Brain pericyte (primary cell): ENCODE measurements around the gene EXOC3L4.
"Not testable (repeated sequence)": the region's sequence is repeated elsewhere in the genome, so short reads cannot be mapped to it uniquely, and the experiment has no call there.

Source experiments
- DNase-seq: peaks from one replicate; pipeline ENCODE4 v3.0.0-alpha.2; 2012; ENCODE audit warnings: low read depth, low spot score

Gene EXOC3L4

DNA sequence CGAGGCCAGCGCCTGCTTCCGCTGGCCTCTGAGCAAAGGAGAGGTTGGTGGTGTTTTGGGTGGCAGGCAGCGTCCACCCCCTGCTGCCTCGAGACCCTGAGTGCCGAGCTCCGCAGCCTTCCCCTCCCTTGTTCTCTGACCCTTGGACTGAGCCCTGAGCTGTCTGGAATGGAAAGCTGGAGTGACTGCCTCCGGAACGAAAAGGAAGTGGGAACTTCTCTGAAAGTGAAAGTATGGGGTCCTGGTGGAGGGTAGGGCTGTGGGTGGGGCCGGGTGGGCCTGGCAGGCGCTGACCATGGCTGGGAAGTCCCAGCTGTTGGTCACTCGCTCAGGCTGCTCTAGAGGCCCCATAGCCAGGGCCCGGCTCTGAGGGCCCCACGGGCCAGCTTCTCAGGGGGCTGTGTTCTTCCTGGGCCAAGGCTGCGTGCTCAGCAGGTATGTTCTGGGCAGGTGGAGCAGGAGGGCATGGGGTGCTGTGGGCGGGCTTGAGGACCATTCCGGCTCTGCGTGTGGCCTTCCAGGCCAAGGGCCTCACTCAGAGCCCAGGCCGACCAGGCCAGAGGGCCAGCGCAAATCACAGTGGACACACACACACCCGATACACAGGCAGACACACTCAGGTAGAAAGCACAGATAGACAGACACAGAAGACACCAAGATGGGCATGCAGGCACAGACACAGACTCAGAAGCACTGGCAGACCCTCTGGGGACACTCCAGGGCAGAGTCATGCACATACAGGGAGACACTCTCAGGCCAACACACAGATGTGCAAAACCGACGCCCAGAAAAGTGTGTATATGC lies at the start of gene EXOC3L4:
Gene EXOC3L4 (plus strand): TSS at position 320 of the 804 bp plus-strand sequence. CDS start 5,495 bp downstream, outside the sequence.
- no peak for DNase-seq

DNA sequence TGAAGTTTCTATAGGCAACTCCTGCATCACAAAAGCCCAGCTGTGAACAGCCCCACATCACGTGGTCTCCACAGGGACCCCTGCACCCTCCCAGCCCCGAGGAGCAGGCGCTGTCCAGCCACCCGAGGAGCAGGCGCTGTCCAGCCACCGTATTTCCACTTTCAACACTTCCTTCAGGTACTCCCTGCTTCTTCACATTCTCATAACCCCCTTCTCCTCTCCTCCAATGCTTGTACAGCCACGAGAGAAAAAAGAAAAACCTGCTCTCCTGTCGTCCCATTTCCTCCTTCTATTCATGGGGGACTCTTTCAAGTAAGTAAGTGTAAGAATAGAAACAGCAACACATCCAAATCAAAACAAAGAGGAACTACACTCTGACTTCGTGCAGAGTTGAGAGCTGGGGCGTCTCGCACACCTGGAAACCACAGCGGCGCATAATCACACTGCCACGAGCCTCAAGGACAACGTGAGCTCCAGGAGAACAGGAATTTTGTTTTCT lies 49.1 kb upstream of the EXOC3L4 start:
- DNase-seq: no peak

DNA sequence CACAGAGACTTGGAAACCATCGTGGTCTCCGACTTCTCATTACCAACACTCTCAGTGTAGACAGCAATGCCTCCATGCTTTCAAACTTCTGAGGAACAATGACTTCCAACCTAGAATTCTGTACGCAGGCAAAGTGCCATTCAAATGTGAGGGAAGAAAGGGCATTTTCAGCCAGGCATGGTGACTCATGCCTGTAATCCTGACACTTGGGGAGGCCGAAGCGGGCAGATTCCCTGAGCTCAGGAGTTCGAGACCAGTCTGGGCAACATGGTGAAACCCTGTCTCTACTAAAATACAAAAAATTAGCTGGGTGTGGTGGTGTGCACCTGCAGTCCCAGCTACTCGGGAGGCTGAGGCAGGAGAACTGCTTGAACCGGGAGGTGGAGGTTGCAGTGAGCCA lies 47.1 kb upstream of the EXOC3L4 start:
- DNase-seq: not testable (repeated sequence)

DNA sequence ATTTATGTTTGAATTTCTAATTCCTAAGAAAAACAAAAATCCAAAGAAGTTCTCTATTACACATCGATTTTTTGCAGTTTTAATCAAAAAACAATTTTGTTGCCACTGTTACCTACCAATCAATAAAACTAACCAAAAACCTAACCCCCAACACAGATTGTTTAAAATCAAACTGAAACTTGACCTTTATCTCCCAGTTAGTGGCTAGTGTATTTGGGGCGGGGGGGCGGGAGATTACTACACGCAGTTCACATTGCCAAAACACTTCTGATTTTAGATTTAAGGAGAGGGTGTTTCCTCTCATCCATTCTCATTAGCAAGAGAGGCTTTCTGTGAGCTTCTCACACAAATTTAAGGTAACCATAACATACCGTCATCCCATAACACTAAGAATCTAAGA lies 43.6 kb upstream of the EXOC3L4 start:
- DNase-seq: no peak

DNA sequence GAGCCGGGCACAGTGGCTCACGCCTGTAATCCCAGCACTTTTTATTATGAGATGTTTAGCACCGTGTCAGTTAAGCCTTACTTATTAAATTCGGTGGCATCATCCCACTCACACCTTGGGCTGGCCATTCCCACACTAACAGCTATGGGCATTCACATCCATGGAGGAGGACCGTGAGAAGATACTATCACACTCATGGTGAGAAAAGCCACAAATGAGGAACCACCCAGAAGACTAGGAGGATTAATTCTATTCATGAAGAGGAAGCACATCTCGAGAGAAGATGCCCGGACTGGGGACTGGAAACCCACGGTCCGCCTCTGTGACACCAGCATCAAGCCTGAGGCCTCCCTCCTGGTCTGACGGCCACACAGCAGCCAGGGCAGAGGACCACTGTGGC lies 42.1 kb upstream of the EXOC3L4 start:
- no peak for DNase-seq

DNA sequence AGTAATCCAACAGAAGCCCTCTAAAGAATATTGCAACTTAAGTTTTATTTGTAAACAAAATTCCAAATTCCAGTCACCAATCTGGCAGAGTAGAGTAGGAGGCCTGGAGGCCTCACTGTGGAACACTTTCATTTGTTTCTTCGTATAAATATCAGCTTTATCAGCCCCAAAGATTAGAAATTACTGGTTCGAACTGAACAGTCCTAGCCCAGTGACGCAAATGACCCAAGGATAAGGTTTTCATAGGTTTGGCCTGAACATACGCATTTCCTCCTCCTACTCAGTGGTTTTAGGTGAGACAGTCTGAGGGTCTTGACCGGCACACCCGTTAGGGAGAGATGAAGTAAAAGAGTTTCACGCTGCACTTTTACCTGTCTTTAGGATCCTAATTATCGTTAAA lies 38.8 kb upstream of the EXOC3L4 start:
- no peak for DNase-seq

DNA sequence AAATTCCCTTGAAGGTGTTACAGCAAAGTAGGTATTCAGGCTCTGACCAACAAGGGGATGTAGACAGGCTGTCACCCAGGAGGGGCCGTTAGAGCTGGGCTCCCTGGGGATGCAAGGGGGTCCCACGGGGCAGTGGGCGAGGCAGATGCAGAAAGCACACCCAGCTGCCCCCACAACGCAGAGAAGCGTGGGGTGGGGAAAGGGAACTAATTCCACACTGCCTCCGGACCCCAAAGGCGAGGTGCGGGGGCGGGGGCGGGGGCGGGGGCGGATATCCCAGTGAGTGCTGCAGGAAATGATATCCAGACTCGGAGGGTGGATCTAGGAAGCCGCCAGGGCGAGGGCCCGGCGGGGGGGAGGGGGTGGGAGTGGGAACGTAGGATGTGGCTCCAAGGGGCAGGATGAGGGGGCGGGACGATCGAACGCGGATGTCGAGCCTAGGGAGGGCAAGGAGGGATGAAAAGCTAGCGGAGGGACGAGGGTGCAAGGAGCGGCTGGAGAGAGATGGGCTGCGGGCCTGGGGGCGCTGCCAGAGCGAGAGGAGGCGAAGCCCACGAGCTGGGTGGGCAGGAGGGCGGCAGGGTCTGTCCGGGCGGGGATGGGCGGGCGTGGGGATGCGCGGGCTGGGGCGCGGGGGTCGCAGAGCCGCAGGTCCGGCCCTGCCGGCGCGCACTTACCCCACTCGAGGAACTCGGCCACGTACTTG lies 38.0 kb upstream of the EXOC3L4 start:
- no peak for DNase-seq

DNA sequence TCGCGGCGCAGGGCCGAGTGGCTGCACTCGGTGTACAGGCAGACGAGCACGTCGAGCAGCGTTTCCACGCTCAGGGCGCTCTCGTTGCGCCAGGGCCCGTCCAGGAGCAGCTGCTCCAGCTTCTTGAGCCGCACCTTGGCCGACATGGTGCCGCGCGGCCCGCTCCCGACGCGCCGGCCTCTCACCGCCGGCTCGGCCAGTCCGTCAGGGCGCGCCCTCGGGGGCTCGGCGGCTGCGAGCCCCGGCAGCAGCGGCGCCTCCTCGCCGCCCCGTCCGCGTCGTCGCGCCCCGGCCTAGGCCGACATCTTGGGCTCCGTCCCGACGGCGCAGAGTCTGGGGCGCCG lies 37.5 kb upstream of the EXOC3L4 start:
- DNase-seq: no peak

DNA sequence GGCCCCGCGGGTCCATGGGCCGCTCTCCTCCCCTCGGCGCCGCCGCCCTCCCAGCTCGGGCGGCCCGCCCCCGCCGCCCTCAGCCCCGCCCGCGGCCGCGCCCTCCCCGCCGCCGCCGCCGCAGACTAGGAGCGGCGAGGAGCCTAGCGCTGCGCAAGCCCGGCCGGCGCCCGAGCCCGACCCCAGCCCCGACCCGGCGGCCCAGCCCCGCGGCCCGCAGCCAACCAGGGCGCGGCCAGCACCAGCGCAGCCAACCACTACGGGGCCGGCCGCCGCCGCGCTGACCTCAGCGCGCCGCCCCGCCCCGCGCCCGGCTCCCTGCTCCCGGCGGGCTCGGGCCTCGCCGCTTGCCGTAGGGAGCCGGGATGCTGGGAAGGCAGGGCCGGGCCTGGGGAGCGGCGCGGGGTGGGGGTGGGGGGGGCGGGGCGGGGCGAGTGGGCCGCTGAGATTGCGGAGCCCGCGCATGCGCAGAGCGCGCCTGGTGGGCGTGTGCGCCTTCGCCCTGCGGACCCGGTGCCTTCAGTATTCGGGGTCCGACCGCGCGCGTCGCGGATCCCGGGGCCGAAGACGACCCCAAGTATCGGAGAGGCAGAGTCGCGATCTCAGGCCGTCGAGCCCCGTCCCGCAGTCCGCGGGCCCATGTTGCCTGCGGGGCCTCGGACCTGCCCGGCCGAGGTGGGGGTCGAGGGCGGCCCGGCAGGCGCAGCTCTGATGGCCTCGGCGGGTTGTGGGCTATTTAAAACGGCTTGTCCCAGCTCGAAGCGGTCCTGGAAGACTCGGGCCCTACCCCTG lies 37.0 kb upstream of the EXOC3L4 start, which contains the start of gene CDC42BPB:
Gene CDC42BPB (minus strand): TSS at position 178 of the 792 bp plus-strand sequence. CDS start 376 bp downstream, outside the sequence.
- DNase-seq: no peak

DNA sequence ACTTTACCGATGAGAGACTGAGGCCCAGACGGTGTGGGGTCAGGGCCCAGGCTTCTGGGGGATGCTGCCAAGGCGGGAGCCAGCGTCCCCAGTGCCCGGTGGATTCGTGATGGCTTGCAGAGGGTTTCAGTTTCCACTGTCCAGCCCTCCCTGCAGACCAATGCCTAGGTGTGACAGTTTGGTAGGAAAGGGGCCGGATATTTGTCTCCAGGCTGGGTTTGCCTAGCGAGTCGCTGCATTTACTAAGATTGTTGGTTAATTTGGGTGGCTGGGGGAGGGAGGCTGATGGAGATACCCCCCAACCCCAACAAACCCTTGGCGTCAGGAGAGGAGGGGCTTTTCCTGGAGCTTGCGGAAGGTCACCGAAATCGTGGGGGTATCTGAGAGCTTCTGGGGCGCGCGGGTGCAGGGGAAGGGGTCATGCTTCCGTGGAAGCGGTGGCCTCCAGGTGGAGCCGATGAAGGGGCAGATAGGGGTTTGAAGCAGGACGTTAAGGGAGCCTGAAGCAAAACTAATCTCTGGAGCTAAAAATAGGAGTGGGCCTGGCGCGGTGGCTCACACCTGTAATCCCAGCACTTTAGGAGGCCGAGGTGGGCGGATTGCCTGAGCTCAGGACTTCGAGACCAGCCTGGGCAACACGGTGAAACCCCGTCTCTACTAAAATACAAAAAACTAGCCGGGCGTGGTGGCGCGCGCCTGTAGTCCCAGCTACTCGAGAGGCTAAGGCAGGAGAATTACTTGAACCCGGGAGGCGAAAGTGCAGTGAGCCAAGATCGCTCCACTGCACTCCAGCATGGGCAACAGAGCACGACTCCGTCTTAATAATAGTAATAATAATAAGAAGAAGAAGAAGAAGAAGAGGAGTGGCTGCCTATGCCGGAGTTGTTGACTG lies 36.1 kb upstream of the EXOC3L4 start:
- no peak for DNase-seq

DNA sequence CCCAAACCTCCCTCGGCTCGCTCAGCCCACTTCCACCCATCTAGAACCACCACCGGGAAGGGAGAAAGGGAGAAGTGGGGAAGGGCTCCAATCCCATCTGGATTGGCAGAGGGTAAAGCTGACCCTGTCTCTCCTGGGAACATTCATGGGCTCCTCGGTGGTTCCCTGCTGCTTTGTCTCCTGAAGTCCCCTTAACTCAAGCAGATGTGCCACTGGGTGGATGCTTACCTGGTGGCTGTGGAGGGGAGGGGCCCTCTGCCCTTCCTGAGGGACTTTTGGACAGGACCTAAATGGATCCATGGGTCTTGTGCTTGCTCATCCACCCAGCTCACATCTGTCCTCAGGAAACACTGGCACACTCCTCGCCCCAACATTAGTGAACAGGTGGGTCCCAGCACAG lies 35.0 kb upstream of the EXOC3L4 start:
- no peak for DNase-seq

DNA sequence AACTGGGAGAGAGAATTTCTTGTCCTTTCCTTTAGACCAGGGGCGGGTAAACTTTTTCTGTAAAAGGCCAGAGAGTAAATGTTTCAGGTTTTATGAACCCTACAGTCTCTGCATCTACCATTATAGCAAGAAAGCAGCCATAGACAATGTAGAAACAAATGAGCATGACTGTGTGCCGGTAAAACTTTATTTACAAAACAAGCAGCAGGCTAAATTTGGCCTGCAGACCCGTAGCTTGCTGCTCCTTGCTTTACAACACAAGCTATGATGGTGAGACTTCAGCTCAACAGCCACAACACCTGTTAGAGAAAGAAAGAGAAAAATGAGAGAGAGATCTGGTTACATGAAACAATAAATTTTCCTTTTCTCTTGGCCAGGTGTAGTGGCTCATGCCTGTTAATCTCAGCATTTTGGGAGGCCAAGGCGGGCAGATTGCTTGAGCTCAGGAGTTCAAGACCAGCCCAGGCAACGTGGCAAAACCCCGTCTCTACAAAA lies 33.0 kb upstream of the EXOC3L4 start:
- no peak for DNase-seq

DNA sequence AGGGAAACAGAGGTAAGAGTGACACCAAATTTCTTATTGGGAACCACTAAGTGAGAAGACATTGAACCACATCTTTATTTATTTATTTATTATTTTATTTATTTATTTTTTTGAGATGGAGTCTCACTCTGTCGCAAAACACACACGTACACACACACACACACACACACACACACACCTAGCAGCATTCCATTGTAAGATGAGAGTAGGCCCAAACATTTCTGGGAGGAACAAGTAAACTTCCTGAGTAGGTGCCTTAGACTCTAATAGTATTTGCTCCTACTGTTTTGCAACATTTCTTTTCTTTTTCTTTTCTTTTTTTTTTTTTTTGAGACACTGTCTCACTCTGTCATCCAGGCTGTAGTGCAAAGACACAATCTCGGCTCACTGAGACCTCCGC lies 30.1 kb upstream of the EXOC3L4 start:
- no peak for DNase-seq

DNA sequence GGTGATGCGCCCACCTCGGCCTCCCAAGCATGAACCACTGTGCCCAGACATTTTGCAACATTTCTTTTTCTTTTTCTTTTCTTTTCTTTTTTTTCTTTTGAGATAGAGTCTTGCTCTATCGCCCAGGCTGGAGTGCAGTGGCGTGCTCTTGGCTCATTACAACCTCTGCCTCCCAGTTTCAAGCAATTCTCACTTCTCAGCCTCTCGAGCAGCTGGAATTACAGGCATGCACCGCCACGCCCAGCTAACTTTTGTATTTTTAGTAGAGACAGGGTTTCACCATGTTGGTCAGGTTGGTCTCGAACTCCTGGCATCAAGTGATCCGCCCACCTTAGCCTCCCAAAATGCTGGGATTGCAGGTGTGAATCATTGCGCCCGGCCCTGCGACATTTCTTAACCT lies 29.5 kb upstream of the EXOC3L4 start:
- no peak for DNase-seq

DNA sequence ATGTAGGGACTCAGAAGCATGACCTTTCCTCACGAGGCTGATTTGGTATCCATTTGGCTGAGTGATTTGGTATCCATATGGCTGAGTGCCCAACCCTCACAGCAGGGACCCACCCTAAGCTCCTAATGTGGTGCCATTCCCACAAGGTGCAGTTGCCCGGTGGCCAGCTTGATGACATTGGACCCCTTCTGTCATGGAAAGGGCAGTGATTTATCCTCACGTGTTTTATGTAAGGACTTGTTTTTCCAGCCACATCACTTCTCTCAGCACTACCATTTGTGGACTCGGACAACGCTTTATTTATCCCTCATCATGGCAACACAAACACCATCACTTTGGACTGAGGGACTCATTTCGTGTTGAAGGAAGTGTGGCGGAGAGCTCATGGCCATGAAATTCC lies 28.7 kb upstream of the EXOC3L4 start:
- no peak for DNase-seq

DNA sequence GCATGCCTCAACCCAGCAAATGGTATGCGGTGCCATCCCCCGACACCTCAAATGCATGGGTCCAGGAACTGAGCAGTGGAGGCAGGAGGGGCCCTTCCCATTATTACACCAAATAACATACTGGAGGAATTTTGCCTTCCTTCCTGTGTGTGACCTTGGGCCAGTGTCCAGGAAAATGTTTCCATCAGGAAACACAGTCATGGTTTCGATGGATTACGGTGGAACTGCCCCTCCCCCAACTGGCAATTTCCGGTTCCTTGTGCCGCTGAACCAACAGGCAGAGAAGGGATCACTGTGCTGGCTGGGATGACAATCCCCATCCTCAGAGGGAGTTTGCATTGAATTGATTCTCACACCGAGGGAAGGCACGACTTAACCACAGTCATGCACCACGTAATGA lies 28.1 kb upstream of the EXOC3L4 start:
- DNase-seq: no peak

DNA sequence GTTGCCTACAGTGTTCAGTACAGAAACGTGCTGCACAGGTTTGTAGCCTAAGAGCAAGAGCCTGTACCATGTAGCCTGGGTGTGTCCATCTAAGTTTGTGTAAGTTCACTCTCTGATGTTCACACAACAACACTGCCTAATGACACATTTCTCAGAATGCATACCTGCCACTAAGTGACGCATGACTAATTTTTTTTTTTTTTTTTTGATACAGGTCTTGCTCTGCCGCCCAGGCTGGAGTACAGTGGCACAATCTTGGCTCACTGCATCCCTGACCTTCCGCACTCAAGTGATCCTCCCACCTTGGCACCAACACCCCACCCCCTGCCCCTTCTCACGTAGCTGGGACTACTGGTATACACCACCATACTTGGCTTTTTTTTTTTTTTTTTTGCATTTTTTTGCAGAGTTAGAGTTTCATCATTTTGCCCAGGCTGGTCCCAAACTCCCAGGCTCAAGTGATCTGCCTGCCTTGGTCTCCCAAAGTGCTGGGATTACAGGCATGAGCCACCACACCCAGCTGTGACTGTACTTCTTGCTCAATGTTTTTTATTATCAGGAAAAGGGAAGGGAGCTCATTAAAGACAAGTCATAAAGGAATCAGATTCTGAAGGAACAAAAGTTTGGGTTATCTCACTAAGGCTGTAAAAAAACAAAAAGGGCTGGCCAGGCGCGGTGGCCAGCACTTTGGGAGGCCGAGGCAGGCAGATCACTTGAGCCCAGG lies 27.1 kb upstream of the EXOC3L4 start:
- DNase-seq: no peak

DNA sequence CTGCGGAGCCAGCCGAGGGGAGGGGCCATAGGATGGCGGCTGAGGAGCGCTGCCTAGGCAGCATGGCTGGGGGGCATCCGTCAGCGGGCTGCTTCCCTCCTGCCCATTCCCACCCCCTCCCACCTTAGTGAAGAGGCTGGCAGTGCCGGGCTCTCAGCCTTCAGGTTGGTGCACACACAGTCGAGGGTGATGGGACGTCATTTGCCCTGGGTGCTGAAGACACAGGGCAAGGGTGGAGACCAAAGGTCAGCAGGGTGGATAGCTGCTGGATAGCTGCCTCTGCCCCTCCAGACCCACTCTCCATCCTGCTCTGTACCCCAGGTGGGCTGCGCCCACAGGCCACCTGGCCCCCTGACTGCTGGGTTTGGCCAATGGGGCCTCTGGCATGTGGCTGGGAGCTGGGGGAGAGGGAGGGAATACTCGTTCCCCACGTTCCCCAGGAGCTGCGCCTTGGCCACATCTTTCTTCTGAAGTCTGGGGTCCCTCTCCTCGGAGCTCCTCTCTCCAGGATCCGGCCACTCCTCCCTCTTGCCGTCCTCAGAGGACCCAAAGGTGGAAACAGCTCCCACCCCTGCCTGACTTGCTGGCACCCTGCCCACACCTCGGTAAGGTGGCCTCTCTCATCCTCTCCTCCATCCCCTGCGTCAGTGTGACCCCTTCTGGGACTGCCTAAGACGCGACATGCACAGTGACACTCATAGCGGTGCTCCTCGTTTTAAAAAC lies 26.0 kb upstream of the EXOC3L4 start:
- no peak for DNase-seq

DNA sequence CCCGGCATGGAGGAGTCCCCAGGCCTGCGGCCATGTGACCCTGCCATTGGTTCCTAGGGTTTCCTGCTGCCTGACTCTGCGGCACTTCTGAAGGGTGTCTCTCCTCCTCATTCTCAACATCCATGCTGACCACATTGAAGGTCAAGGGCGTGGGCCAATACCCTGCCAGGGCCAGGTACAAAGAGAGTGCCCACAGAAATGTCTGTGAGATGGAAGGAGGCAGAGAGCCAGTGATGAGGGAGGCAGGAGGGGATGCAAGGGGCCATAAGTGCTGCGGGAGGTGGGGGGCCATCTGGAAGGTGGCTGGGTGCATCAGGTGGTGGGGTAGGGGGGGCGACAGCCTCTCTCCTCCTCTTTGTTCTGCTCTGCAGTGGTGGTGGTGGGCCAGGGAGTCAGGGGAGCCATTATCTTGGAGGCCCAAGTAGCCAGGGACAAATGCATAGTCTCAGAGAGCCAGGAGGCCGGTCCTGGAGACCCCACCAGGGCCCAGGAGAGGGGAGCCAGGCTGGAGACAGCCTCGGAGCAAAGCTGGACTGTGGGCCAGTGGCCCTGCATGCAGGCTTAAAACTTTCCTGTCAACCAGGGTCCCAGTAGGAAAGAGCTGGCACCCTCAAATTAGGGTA lies 24.2 kb upstream of the EXOC3L4 start:
- DNase-seq: no peak
